Activated CD8-positive, alpha-beta memory T cell treated with anti-CD3 and anti-CD28 coated beads for 36 hours (primary cell): ENCODE data around the gene FHL2. TPM values are rescaled to one million over a fixed set of nuclear protein-coding genes. Genes with fewer than 3 reads are reported as not detected.

Experiments used
- CTCF ChIA-PET: fragments of 350-600 bp; sonication (Branson Sonifier 250); formaldehyde crosslinking; loops from one replicate; lab custom pipeline; 2021; ENCODE audit warnings: antibody characterized with exemption; lab: Charles Lee
- POLR2A ChIA-PET: fragments of 350-600 bp; sonication (Branson Sonifier 250); formaldehyde crosslinking; loops from one replicate; lab custom pipeline; 2021; ENCODE audit warnings: antibody characterized with exemption; lab: Charles Lee
- total RNA-seq, 2 experiments: library from RNA; stranded (reverse); gene quantifications; one replicate each; pipeline ENCODE4 v1.2.3, GENCODE V29; 2021

Gene FHL2
- total RNA-seq, 2 experiments from 2014 or later, result 2.5 to 2.8 TPM

DNA sequence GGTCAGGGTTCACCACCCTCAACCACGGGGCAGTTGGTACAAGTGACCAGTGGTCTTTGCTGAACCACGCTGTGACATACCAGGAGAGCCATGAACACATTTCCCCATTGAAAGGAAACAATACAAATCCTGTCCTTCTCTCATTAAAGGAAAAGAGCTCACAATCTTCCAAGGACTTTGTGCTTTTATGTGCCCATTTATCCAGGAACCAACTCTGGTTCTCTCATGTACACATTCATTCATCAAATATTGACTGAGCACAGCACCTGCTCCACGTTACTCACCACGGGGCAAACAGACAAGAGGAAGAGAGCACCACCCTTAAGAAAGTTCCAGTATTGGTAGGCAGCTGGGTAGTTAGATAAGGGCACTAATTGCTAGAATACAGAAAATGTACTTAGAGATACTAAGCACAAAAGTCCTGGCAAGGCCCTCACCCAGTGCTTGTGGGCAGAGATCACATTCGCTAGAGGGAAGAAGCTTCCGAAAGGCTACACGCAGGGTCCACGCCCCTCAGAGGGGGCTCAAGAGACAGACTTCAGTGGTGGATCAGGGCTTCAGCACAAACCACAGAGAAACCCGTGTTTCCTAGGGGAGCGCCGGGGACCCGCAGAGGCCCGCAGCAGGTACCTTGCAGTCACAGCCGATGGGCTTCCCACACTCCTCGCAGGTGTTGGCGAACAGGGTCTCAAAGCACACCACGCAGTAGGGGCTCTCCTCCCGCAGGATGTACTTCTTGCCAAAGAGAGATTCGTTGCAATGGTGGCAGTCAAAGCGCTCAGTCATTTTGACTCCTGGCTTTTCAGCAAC lies 12.9 kb downstream of the FHL2 start:
- CTCF ChIA-PET, result interaction anchor here (0.6 kb wide), 1 partner anchor 12 kb away, joined by 4 read pairs; no protein-coding TSS in a partner anchor
- POLR2A ChIA-PET, result no interaction called here

DNA sequence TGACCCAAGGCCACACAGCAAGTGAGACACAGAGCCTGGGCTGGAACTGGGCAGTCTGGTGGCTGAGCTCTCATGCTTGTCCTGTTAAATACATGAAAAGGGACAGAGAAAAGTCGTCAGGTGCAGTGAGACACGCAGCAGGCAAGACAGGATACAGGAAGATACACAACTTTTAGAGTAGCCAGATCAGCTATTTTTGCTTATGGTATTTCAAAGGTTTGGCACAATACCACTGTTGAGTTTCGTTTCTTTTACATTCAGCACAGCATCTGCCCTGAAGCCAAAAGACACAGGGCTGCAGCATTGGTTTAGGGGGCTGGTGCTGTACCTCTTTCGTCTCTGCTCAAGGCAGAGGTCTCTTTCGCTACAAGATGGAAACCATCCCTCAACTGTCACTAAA lies 14.0 kb downstream of the FHL2 start:
- POLR2A ChIA-PET, result no interaction called here
- CTCF ChIA-PET, result no interaction called here

DNA sequence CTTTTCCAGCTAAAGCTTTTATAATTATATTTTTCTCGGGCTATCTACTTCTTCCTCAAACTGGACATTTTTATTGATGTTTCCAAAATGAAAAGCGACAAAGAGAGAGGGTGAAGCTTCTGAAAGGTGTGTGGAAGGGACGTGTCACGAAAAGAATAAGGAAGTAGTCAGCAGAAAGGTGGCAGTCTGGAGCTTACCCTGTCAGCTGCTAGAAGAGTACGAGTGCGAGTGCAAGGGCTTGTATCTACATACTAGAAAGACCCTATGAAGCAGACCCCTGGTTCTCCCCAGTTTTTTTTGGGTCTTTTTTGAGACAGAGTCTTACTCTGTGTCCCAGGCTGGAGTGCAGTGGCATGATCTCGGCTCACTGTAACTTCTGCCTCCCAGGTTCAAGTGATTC lies 14.6 kb downstream of the FHL2 start:
- POLR2A ChIA-PET, result no interaction called here
- CTCF ChIA-PET, result no interaction called here

DNA sequence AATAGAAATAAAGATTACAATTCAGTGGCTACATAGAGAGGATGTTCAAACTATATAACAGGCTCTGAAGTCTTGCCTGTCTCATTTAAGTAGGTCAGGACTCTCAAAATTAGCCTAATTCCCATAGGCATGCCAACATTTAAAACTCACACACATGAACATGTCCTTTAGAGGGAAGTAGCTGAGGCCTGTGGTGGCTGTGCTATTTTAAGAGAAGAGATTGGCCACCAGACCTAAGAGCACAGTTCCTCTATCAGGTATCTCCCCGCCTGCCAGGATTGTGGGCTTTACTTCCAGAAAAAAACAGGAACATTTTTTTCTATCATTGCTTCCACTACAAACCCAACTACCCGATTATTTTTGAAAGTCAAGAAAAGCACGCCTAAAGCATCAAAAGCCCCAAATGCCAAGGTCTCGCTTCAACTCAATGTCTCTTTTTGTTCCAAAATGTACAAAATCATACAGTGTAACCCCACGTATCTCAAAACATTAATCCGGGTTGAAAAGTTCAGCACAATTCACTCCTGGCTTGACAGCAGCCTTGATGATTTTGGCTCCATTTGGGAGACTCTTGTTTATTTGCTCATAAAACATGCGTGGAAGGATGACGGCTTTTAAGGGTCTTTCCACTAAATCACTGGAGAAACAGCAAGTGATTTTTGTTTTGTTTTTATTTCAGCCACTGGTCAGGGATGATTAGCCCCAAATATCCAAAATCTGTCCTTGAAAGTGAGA lies 15.3 kb downstream of the FHL2 start:
- CTCF ChIA-PET, result no interaction called here
- POLR2A ChIA-PET, result no interaction called here

DNA sequence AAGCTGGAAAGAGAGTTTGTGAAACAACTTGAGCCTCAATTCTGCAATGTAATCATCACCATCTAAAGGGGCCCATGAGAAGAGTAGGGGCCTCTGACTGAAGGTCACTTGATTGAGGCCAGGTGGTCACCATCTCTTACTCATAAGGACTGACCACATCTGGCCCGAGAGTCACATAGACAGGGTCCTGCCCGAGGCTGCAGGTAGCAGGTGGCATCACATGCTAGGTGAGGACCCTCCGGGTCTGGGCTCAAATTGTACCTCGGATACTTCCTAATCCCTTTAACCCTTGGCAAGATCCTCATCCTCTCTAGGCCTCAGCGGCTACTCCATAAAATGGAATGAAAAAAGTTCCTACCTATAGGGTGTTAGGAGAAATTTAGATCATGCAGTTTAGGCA lies 16.7 kb downstream of the FHL2 start:
- ChIA-PET CTCF (no interaction called here), POLR2A (no interaction called here)

DNA sequence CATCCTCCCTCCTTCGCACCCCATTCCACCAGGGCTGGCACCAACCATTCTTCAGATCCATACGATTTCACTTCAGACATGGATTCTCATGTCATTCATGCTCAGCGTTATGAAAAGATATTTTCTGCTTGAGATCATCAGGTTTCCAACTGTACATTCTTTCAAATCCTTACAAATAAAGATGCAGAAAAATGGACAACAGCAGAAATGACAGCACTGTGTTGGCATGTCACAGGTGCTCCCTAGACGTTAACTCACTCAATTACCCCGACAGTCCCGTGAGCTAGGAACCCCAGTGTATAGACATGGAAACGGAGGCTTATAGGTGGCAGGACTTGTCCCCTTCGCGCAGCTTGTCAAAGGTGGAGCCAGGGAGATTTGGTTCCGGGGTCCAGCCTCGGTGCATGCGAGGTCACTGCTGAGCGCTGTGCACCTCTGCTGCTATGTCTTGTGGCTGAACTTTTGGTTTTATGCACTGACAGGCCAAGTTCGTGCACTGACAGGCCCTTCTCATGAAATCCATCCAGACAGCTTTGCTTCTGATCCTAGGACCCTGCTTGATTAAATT lies 17.7 kb downstream of the FHL2 start:
- POLR2A ChIA-PET, result no interaction called here
- CTCF ChIA-PET, result no interaction called here

DNA sequence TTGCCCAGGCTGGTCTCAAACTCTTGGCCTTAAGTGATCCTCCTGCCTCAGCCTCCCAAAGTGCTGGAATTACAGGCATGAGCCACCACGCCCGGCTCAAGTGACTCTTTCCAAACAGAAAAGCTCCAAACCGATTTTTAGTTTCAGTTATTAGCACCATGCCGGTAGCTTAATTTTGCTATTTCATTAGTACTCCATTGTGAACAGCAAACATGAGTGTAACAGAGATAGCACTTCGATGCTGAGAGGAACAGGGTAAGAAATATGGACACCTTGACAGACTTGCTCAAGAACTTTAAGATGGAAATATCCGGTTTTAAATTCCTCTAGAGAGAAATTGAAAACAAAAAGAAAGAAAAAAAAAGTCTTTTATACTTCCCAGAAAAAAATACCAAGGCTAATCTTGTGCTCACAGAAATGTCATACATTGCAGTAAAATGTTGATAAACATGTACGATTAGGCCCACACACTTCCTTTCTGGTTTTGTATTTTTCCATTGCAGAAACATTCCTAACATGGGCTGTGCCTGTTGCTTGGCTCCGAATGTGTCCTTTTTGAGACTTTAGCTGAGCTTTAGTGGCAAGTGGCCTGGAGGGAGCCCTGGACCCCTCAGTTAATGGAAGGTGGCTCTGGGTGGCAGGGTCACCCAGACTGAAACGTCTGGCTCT lies 18.3 kb downstream of the FHL2 start:
- POLR2A ChIA-PET, result no interaction called here
- CTCF ChIA-PET, result interaction anchor here (0.8 kb wide), 1 partner anchor 32 kb away, joined by 4 read pairs; no protein-coding TSS in a partner anchor

DNA sequence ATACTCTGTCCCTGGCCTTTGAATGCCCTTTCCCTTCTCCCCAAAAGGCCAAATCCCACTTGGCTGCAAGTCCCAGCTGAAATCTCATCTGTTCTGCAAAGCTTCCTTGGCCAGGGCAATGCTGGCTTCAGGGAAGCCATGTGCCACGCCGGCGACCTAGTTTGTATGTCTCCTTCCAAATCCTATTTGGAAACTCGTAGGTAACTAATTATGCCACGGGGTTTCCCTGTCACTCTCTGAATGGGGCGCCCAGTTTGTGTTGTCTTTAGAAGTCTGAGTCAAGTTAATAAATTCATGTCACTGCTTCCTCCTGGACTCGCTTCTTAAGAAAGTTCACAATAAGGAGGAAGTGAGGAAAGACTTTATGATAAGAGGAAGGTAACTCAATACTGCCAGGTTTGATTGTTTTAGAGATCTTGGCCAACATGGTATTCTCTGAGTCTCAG lies 19.1 kb downstream of the FHL2 start:
- ChIA-PET CTCF (interaction anchor here (0.8 kb wide), 1 partner anchor 33 kb away, joined by 4 read pairs; no protein-coding TSS in a partner anchor), POLR2A (no interaction called here)

DNA sequence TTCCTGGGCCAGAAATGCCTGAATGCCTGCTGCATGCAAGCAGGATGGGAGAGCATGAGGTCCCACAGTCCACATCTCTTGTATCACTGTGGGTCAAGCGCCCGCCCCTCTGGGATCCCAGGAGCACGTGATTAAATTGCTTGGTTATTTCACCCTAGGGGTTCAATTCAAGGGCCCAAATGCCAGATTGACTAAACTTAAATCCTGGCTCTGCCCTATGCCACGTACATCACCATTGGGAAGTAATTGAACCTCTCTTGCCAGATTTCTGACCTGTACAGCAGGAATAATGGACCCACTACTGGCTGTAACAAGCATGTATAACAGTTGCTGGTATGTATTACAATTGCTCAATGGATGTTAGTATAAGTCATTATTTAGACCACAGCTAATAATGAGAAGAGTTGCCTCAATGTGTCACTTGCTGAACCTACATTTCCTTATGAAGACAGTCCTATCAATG lies 19.9 kb downstream of the FHL2 start:
- CTCF ChIA-PET, result no interaction called here
- POLR2A ChIA-PET, result no interaction called here

DNA sequence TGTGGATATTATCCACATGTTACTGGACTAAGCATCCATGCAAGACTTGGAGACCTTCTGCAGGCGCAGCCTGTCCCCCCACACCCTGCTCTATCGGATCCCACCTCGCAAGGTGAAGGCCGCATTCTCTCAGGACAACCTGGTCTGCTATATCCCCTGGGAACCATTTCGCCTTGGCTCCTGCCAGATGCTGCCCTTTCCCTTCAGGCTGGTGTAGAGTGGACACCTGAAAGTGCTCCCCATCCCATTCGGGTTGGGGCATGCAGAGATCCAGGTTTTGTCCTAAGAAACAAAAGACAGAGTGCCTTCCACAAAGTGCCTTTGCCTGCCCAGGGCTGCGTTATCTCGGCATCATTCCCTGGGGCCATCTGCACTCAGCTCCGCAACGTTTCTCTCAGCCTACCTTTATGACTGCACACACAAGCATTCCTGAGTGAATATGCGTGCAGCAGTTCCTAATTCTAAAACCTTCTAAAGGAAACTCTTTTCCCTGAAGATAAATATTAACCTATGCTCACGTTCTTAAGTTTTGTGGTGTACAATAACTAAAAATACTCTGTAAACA lies 20.5 kb downstream of the FHL2 start:
- POLR2A ChIA-PET, result no interaction called here
- CTCF ChIA-PET, result no interaction called here

DNA sequence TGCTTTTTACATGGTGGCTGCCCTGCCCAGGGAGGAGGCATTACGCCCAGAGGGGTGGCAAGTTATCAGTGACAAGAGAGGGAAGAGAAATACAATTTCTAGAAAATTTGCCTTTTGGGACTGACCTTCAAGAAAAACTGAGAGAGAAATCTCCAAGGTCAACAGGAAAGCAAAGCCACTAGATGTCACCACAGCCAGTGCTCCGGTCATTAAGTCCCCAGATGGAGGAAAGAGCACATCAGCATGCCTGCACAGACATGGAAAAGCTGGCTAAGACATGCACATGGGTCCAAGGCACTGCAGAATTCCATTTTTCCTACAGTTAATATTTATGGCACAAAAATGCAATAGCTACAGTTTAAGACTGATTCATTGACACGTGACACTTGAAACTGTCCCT lies 21.0 kb downstream of the FHL2 start:
- ChIA-PET POLR2A (no interaction called here), CTCF (no interaction called here)

DNA sequence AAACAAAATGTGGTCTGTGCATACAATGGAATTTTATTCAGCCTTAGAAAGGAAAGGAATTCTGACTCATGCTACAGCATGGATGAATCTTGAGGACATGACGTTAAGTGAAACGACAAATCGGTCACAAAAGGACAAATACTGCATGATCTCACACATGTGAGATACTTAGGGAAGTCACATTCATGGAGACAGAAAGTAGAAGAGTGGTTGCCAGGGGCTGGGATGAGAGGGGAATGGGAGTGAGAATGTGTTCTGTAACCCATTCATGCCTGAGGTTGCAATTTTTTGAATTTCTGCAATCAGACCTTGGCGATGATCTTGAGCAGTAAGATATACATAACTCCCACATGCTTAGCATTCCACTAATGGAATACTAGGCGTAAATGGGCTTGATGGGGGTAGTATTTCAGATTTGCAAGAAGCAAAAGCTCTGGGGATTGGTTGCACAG lies 22.0 kb downstream of the FHL2 start:
- CTCF ChIA-PET, result no interaction called here
- POLR2A ChIA-PET, result no interaction called here

DNA sequence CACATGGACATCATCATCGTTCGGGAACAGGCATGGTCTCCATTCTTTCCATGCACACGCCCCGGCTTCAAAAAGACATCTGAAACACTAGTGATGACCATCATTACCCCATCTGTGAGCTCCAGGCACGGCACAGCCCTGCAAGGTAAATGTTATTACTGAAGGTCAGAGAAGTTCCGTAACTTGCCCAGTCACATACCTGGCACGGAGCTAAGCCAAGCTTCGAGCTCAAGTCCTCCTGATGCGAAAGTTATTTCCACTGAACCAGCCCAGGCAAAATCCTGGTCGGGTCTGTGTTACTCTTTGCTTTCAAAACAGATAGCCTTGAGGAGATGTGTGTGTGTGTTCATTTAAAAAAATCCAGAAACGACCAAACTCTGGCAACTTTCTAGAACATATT lies 22.8 kb downstream of the FHL2 start:
- ChIA-PET CTCF (no interaction called here), POLR2A (no interaction called here)

DNA sequence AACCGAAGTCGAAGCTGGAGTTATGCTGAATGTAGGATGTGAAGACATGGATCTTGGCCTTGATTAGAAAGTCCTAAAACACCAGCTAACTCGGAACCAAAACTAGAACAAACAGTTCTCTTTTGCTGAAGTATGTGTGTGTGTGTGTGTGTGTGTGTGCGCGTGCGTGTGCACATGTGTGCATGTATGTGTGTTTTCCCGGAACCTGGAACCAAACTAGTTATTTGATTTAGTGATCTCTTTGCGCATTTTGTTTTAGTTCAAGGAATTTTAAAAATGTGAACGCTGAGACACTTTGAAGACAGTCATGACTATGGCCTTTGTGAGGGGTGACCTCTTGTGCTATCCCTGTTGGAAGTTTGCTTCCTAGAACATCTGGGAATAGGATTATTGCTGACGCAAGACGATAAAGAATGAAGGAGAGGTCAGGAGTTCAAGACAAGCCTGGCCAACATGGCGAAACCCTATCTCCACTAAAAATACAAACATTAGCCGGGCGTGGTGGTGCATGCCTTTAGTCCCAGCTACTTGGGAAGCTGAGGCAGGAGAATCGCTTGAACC lies 23.8 kb downstream of the FHL2 start:
- ChIA-PET CTCF (interaction anchor here (0.6 kb wide), 1 partner anchor 20 kb away, joined by 3 read pairs; no protein-coding TSS in a partner anchor), POLR2A (no interaction called here)

DNA sequence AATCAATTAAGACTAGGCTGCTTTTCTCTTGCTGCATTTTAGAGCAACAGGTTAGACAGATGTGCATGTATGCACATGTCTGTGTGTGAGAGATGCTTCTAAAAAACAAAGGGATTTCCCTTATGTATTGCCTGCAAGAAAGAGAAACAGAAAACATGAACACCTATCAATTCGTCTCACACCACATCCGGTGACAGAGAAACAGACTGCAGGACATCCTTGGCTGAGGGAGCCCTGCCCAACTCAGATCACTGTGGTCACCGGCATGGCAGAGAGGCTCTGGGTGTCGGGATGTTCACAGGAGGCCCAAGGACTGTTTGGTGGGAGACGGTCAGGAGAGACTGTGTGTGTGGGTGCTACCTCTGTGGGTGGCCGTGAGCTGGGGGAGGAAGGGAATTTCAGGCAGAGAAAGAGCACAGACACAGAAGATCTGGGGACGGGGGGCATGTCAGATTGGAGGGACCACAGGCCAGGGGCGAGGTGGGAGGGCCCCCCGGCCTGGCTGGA lies 24.9 kb downstream of the FHL2 start:
- CTCF ChIA-PET, result interaction anchor here (0.6 kb wide), 1 partner anchor 12 kb away, joined by 4 read pairs; no protein-coding TSS in a partner anchor
- POLR2A ChIA-PET, result no interaction called here

DNA sequence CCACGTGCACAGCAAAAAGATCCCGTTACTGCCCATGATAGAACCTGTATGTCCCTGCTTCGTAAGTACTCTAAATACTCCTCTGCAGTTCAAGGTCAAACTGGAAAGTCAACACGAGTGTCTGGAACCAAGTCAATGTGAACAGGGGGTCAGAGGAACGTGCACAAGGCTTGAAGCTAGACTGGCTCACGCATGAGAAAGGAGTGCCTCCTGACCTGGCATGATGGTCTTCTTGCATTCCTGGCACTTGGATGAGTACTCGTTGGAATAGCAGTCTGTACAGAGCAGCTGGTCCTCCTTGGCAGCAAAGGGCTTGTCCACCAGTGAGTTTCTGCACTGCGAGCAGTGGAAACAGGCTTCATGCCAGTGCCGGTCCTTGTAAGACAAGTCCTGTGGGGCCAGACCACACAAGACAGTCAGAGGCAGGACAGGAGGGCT lies 25.5 kb downstream of the FHL2 start:
- CTCF ChIA-PET, result no interaction called here

DNA sequence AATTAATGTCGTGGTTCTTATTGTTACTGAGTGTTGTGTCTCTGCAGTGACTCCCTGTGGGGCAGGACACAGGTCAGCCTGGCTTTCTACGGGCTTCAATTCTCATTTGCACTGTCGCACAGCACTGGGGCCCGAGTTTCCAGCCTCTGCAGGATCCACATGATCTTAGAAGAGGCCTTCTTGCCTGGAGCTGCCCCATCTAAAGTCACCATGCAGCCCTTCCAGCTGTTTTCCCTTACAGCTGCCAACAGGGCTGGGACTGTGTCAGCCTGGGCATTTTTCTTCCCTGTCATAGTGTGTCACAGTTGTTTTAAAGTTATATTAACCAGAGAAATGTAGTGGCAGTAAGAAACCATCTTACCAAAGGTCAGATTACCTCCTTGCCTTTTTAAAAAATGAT lies 27.0 kb downstream of the FHL2 start:
- ChIA-PET CTCF (no interaction called here), POLR2A (no interaction called here)

More for the DNA sequence above, 25.5 kb downstream of the FHL2 start:
- POLR2A ChIA-PET, result no interaction called here

DNA sequence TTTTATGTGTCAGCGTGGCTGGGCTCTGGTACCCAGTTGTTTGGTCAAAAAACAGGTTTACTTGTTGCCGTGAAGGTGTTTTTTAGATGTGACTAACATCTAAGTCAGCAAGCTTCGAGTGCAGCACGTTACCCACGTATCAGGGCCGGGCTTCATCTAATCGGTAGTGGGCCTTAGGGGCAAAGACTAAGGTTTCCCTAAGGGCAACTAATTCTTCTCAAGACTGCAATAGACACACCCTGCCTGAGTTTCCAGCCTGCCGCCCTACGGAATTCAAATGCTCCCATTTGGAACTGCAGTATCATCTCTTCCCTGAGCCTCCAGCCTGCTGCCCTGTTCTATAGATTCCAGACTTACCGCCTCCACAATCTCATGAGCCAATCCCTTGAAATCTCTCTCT lies 27.7 kb downstream of the FHL2 start:
- POLR2A ChIA-PET, result no interaction called here
- CTCF ChIA-PET, result interaction anchor here (1.3 kb wide), 1 partner anchor 152 kb away, joined by 4 read pairs; no protein-coding TSS in a partner anchor
